GM13977 (cell line): Measurements from ENCODE around the gene GGN.

ENCODE experiments used
- DNase-seq: peaks from one replicate; pipeline ENCODE4 v3.0.0; 2012; ENCODE audit warnings: low spot score
- in situ Hi-C: fragments of 300-500 bp; cut with MboI; formaldehyde crosslinking; loops from one replicate; pipeline ENCODE4 v1.12.0; 2022; ENCODE audit warnings: low sequenced_read_pairs, low pct_unique_long_range_greater_than_20kb, mixed read lengths, inconsistent platforms; ENCODE audit not compliant: unreplicated experiment
- TF ChIP-seq, protein P1 (sequence below): IDR thresholded peaks from 2 replicates; pipeline ENCODE4 v1.5.1; 2012; ENCODE audit warnings: mild to moderate bottlenecking, control low read depth; ENCODE audit not compliant: insufficient read depth; ENCODE audit errors: extremely low read depth, missing control alignments

The GGN gene

DNA sequence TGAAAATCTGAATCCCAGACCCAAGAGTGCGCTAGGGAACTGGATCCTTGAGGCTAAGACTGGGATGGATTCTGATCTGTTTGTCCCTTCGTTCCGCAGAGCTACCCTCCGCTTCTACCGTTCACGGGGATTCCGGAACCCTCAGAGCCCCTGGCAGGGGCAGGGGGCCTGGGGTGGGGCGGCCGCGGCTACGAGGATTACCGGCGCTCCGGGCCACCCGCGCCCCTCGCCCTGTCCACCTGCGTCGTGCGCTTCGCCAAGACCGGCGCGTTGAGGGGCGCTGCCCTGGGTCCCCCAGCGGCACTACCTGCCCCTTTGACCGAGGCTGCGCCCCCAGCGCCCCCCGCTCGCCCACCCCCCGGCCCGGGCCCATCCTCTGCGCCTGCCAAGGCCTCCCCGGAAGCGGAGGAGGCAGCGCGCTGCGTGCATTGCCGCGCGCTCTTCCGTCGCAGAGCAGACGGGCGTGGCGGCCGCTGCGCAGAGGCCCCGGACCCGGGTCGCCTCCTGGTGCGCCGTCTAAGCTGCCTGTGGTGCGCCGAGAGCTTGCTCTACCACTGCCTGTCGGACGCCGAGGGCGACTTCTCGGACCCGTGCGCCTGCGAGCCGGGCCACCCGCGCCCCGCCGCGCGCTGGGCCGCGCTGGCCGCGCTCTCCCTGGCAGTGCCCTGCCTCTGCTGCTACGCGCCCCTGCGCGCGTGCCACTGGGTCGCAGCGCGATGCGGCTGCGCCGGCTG is 7.7 kb upstream of the GGN start:
- in situ Hi-C loops = no loop called here
- peak; percentile 65 for DNase-seq
- TF ChIP-seq, protein P1, sequence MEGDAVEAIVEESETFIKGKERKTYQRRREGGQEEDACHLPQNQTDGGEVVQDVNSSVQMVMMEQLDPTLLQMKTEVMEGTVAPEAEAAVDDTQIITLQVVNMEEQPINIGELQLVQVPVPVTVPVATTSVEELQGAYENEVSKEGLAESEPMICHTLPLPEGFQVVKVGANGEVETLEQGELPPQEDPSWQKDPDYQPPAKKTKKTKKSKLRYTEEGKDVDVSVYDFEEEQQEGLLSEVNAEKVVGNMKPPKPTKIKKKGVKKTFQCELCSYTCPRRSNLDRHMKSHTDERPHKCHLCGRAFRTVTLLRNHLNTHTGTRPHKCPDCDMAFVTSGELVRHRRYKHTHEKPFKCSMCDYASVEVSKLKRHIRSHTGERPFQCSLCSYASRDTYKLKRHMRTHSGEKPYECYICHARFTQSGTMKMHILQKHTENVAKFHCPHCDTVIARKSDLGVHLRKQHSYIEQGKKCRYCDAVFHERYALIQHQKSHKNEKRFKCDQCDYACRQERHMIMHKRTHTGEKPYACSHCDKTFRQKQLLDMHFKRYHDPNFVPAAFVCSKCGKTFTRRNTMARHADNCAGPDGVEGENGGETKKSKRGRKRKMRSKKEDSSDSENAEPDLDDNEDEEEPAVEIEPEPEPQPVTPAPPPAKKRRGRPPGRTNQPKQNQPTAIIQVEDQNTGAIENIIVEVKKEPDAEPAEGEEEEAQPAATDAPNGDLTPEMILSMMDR = no peak

DNA sequence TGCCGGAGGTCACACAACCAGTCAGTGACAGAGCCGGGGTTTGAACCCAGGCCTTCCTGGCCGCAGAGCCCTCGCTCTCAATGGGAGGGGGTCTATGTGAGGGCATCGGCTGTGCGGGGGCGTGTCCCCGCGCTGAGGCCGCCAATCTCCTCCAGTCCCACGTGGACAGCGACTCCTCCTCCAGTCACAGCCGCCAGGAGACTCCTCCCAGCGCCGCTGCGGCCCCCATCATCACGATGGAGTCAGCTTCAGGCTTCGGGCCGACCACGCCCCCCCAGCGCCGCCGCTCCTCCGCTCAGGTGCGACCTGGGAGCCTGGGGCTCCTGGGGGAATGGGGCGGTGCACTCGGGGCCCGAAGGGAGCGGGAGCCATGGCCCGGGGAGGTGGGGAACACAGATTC is 6.7 kb upstream of the GGN start:
- DNase-seq = peak; percentile 84
- in situ Hi-C loops = no loop called here
- TF ChIP-seq, protein P1 = no peak

DNA sequence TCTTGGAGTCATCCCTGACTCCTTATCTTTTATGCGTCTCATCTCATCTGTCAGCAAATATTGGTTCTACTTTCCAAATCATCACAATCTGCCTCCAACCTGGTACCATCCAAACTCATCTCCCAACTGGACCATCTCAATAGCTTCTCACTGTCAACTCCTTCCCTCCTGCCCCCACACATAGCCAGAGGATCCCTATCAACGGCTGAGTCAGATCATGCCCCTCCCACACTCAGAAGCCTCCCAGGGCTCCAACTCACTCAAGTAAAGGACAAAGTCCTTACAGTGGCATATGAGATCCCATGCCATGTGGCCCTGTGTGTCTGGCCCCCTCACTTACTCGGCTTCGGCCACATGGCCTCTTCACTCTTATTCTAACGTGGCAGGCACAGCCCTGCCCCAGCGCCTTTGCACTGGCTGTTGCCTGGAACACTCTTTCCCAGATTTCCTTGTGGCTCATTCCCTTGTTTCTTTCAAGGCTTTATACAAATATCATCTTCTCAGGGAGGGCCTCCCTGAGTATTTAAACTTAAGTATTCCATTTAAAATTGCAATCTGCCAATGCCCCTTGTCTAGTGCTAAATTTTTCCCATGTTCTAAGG is 5.0 kb upstream of the GGN start:
- no peak for DNase-seq
- in situ Hi-C loops = no loop called here

DNA sequence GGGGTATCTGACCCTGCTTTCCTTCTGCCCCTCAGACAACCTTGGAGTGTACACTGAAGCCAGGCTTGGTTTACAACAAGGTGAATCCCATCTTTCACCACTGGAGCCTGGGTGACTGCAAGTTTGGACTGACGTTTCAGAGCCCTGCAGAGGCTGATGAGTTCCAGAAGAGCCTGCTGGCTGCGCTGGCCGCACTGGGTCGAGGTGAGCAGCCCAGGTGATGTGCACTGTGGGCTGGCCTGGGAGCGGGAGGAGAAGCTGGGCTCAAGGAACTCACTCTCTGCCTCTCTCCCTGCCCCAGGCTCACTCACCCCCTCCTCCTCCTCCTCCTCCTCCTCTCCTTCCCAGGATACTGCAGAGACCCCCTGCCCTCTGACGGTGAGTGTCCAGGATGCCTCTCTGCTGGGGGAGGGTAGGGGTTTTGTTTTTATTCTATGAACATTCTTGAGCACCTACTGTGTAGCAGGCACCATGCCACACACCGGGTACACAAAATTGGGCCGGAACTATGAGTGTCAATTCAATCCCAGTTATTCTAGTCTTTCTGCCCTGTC is 4.2 kb upstream of the GGN start:
- in situ Hi-C loops = no loop called here
- DNase-seq = no peak
- TF ChIP-seq, protein P1 = no peak

More for the DNA sequence above, 5.0 kb upstream of the GGN start:
- TF ChIP-seq, protein P1 = no peak

DNA sequence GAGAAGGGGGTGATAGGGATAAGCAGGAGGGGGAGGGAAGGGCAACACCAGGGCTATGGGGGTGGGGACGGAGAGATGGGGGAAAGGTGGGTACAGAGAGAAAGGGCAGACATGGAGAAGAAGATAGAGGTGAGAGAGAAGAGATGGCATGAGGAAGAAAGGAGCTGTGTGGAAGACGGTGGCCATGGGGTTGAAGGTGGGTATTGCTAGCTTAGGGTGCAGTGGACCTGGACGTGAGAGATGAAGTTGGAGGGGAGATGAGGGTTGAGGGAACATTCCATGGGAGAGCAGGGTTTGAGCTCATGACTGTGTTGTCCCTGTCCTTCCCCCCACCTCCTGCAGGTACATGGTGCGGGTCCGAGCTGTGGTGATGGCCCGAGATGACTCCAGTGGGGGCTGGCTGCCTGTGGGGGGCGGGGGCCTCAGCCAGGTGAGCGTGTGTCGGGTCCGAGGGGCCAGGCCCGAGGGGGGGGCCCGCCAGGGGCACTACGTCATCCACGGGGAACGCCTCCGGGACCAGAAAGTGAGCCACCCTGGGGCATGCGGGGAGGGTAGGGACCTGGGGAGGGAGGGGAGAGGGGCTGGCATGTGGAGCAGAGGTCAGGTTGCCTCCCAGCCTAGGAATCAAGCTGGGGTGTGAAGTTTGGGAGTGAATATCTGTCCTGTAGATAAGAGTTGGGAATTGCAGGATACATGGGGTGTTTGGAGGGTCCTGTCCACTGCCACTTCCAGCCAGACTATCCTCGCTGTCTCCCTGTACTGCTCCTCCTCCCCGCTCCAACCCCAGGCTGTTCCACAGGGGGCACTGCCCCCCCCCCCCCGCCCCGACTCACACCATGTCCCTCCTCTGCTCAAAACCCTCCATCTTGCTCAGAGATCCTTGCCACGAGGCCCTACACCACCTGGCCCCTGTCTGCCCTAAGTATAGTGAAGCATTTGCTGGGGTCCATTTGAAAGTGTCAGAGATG is 2.4 kb upstream of the GGN start:
- in situ Hi-C loops = no loop called here
- TF ChIP-seq, protein P1 = no peak
- no peak for DNase-seq
